Activated gamma-delta T cell treated with anti-CD3 and anti-CD28 coated beads, Interleukin-2, amount 50 U/mL, for 16 hours (primary cell): ENCODE data around the gene CABLES1.

Source experiments
- DNase-seq: peaks from one replicate; pipeline ENCODE4 v3.0.0-alpha.2; 2020; ENCODE audit warnings: low read depth

Gene CABLES1

GRCh38 chr18:23169673-23170044 is 34.4 kb downstream of the CABLES1 start:
- DNase-seq: no peak

GRCh38 chr18:23170137-23170536 is 34.9 kb downstream of the CABLES1 start:
- DNase-seq: no peak

- no peak for DNase-seq
Measured at GRCh38 chr18:23171581-23172156, 36.4 kb downstream of the CABLES1 start.

GRCh38 chr18:23172591-23173380 is 37.5 kb downstream of the CABLES1 start:
- no peak for DNase-seq

GRCh38 chr18:23173912-23174311 is 38.6 kb downstream of the CABLES1 start:
- DNase-seq: no peak

GRCh38 chr18:23176701-23177432 is 41.6 kb downstream of the CABLES1 start:
- DNase-seq: no peak

- DNase-seq: no peak
Measured at GRCh38 chr18:23177433-23178072, 42.3 kb downstream of the CABLES1 start.

- DNase-seq: no peak
Measured at GRCh38 chr18:23178201-23178600, 42.9 kb downstream of the CABLES1 start.

- DNase-seq: no peak
Measured at GRCh38 chr18:23178661-23179081, 43.4 kb downstream of the CABLES1 start.

GRCh38 chr18:23179416-23179815 is 44.1 kb downstream of the CABLES1 start:
- DNase-seq: no peak

- DNase-seq: no peak
Measured at GRCh38 chr18:23181547-23181946, 46.3 kb downstream of the CABLES1 start.

- no peak for DNase-seq
Measured at GRCh38 chr18:23182606-23183005, 47.3 kb downstream of the CABLES1 start.

- DNase-seq: no peak
Measured at GRCh38 chr18:23183411-23184150, 48.3 kb downstream of the CABLES1 start.

- DNase-seq: no peak
Measured at GRCh38 chr18:23186781-23187180, 51.5 kb downstream of the CABLES1 start.

GRCh38 chr18:23188068-23188760 is 52.9 kb downstream of the CABLES1 start:
- no peak for DNase-seq

GRCh38 chr18:23189099-23189498 is 53.8 kb downstream of the CABLES1 start:
- no peak for DNase-seq

GRCh38 chr18:23189768-23190661 is 54.7 kb downstream of the CABLES1 start:
- DNase-seq: no peak

- no peak for DNase-seq
Measured at GRCh38 chr18:23191232-23191631, 55.9 kb downstream of the CABLES1 start.

GRCh38 chr18:23193742-23194141 is 58.5 kb downstream of the CABLES1 start:
- no peak for DNase-seq
